IMR-90 (cell line): ENCODE measurements around the gene NOS2. TPM values are rescaled to one million over a fixed set of nuclear protein-coding genes. Genes with fewer than 3 reads are reported as not detected.

Source experiments
- ATAC-seq: fragments of 200-7000 bp; cut with Tn5 transposase; 2 replicates; pipeline ENCODE4 v1.9.1; 2020; ENCODE audit warnings: low read depth, mild to moderate bottlenecking, moderate library complexity
- BruUV-seq: library from RNA; stranded (reverse); fragments of 400-500 nt; replicated peaks from 2 replicates; lab custom pipeline; 2021; lab: Mats Ljungman, UMichigan
- CTCF ChIA-PET: fragments of 300-600 bp; formaldehyde crosslinking; extraction: SDS; loops from one replicate; lab custom pipeline; 2021; ENCODE audit warnings: antibody characterized with exemption; lab: Yijun Ruan, JAX
- POLR2A ChIA-PET: fragments of 300-600 bp; sonication (Branson Sonifier 250); formaldehyde crosslinking; loops from one replicate; lab custom pipeline; 2022; ENCODE audit warnings: antibody characterized with exemption; ENCODE audit not compliant: unreplicated experiment; lab: Charles Lee
- DNase-seq: peaks from one replicate; pipeline ENCODE4 v3.0.0; 2013
- H2AFZ ChIP-seq: replicated peaks from 2 replicates; pipeline ENCODE3; 2013; ENCODE audit warnings: low read length, mild to moderate bottlenecking; ENCODE audit not compliant: poor library complexity
- H2AK5ac ChIP-seq: 2 replicates; pipeline ENCODE4 v1.6.1; 2013; ENCODE audit warnings: low read depth, low read length, inconsistent platforms
- H2AK9ac ChIP-seq: replicated peaks from 2 replicates; pipeline ENCODE3; 2013; ENCODE audit warnings: mild to moderate bottlenecking, low read depth, low read length, moderate library complexity; ENCODE audit not compliant: poor library complexity
- H2BK120ac ChIP-seq: 2 replicates; pipeline ENCODE4 v1.6.1; 2013; ENCODE audit warnings: low read depth, low read length, inconsistent platforms
- H2BK15ac ChIP-seq: 3 replicates; pipeline ENCODE4 v1.6.1; 2013; ENCODE audit warnings: low read depth, low read length, inconsistent platforms
- H2BK20ac ChIP-seq: 2 replicates; pipeline ENCODE4 v1.6.1; 2013; ENCODE audit warnings: low read depth, mild to moderate bottlenecking, inconsistent platforms, low read length, moderate library complexity
- H2BK5ac ChIP-seq: 2 replicates; pipeline ENCODE4 v1.6.1; 2013; ENCODE audit warnings: mild to moderate bottlenecking, low read depth, low read length, inconsistent platforms; ENCODE audit not compliant: poor library complexity, severe bottlenecking
- H3K14ac ChIP-seq: replicated peaks from 2 replicates; pipeline ENCODE4 v1.6.1; 2013; ENCODE audit warnings: low read depth, low read length, inconsistent platforms
- H3K18ac ChIP-seq: 2 replicates; pipeline ENCODE4 v1.6.1; 2013; ENCODE audit warnings: low read depth, low read length, control low read depth
- H3K23ac ChIP-seq: 2 replicates; pipeline ENCODE4 v1.6.1; 2013; ENCODE audit warnings: low read depth, low read length, inconsistent platforms
- H3K27ac ChIP-seq: 2 replicates; pipeline ENCODE4 v1.5.1; 2013; ENCODE audit warnings: mild to moderate bottlenecking, control low read depth, low read length; ENCODE audit not compliant: insufficient read depth
- H3K27me3 ChIP-seq: 2 replicates; pipeline ENCODE4 v1.6.1; 2013; ENCODE audit warnings: low read length; ENCODE audit not compliant: control insufficient read depth, insufficient read depth
- H3K36me3 ChIP-seq: 2 replicates; pipeline ENCODE4 v1.6.1; 2013; ENCODE audit warnings: low read length, mixed read lengths; ENCODE audit not compliant: control insufficient read depth, insufficient read depth
- H3K4ac ChIP-seq: 2 replicates; pipeline ENCODE4 v1.6.1; 2013; ENCODE audit warnings: low read depth, low read length, inconsistent platforms
- H3K4me1 ChIP-seq: 2 replicates; pipeline ENCODE4 v1.6.1; 2013; ENCODE audit warnings: low read length, mixed read lengths; ENCODE audit not compliant: control insufficient read depth, insufficient read depth
- H3K4me2 ChIP-seq: 2 replicates; pipeline ENCODE4 v1.6.1; 2013; ENCODE audit warnings: low read depth, mild to moderate bottlenecking, control low read depth, low read length, moderate library complexity
- H3K4me3 ChIP-seq: 2 replicates; pipeline ENCODE4 v1.5.1; 2013; ENCODE audit warnings: low read depth, mild to moderate bottlenecking, control low read depth, low read length, moderate library complexity; ENCODE audit not compliant: insufficient read depth
- H3K56ac ChIP-seq: 2 replicates; pipeline ENCODE4 v1.6.1; 2013; ENCODE audit warnings: low read length, inconsistent platforms; ENCODE audit not compliant: insufficient read depth; ENCODE audit errors: extremely low read depth
- H3K79me1 ChIP-seq, 2 experiments: 2 replicates each; pipeline ENCODE4 v1.6.1; 2013; ENCODE audit warnings: low read length in 2 of 2, inconsistent platforms in 1 of 2, low read depth in 1 of 2
- H3K9ac ChIP-seq: 2 replicates; pipeline ENCODE4 v1.6.1; 2013; ENCODE audit warnings: low read depth, low read length, control low read depth
- H3K9me1 ChIP-seq: 2 replicates; pipeline ENCODE4 v1.6.1; 2013; ENCODE audit warnings: low read length, inconsistent platforms; ENCODE audit not compliant: insufficient read depth
- H3K9me3 ChIP-seq: 2 replicates; pipeline ENCODE4 v1.6.1; 2013; ENCODE audit warnings: low read length; ENCODE audit not compliant: control insufficient read depth, insufficient read depth
- H4K20me1 ChIP-seq: 2 replicates; pipeline ENCODE4 v1.6.1; 2013; ENCODE audit warnings: low read length, inconsistent platforms; ENCODE audit not compliant: insufficient read depth
- H4K5ac ChIP-seq: 2 replicates; pipeline ENCODE4 v1.6.1; 2013; ENCODE audit warnings: mild to moderate bottlenecking, low read depth, low read length, control low read depth
- H4K8ac ChIP-seq, 2 experiments: 2 replicates each; pipeline ENCODE4 v1.6.1; 2013; ENCODE audit warnings: low read depth in 2 of 2, low read length in 2 of 2, control low read depth in 1 of 2, inconsistent platforms in 1 of 2
- H4K91ac ChIP-seq: 2 replicates; pipeline ENCODE4 v1.6.1; 2013; ENCODE audit warnings: low read depth, low read length, inconsistent platforms; ENCODE audit not compliant: insufficient read depth
- MXI1 ChIP-seq: IDR thresholded peaks from 2 replicates; pipeline ENCODE4 v1.6.1; 2012; ENCODE audit warnings: low read depth, mild to moderate bottlenecking, low read length, moderate library complexity, borderline replicate concordance
- WGBS, 2 experiments: methylation state at CpG; one replicate each; pipeline versions ENCODE4 v1.1.5 to v1.1.7; 2013; ENCODE audit warnings: missing lambda C conversion rate in 2 of 2; ENCODE audit not compliant: insufficient read length in 1 of 2; ENCODE audit errors: extremely low coverage in 2 of 2; 5-methylcytosine and 5-hydroxymethylcytosine counted together
- dilution Hi-C: fragments of 300-500 bp; cut with HindIII; formaldehyde crosslinking; loops from one replicate; pipeline ENCODE4 v1.14.3; 2018; ENCODE audit warnings: low sequenced_read_pairs; ENCODE audit not compliant: unreplicated experiment
- in situ Hi-C: fragments of 300-500 bp; cut with MboI; formaldehyde crosslinking; loops from 3 replicates; pipeline ENCODE4 v1.14.3; 2019; ENCODE audit warnings: low sequenced_read_pairs, inconsistent platforms, mixed read lengths
- intact Hi-C: fragments of 100-400 bp; cut with micrococcal nuclease; formaldehyde crosslinking; loops from 2 replicates; pipeline ENCODE4 v1.10.0; 2022
- microRNA-seq, 2 experiments: library from miRNA; stranded (forward) in 1 of 2; unstranded in 1 of 2; fragments of 10-50 nt in 1 of 2; fragments of <30 nt in 1 of 2; gene quantifications in 1 of 2; microRNA quantifications in 1 of 2; one replicate each; pipeline versions ENCODE3 to v1.1.0; 2013 to 2020; ENCODE audit not compliant: insufficient read depth in 1 of 2, insufficient read length in 1 of 2, unreplicated experiment in 1 of 2
- polyA plus RNA-seq, 3 experiments: library from polyadenylated mRNA; depleted of rRNA; stranded (reverse); fragments of >200 nt; gene quantifications; 2 replicates each; pipeline ENCODE4 v1.2.3, GENCODE V29; 2012; ENCODE audit warnings: low replicate concordance in 1 of 3
- small RNA-seq, 5 experiments: library from RNA; depleted of rRNA; stranded (forward); fragments of <200 nt; gene quantifications; one replicate each; pipeline ENCODE3, GENCODE V24; 2012
- total RNA-seq: library from RNA; depleted of rRNA; stranded (reverse); fragments of >200 nt; gene quantifications from 2 replicates; pipeline ENCODE4 v1.2.3, GENCODE V29; 2012; rRNA removed

NOS2 gene
- total and polyA plus RNA-seq, 2 of the 4 experiments (the other 2 are of a cell fraction) = under 0.01 TPM; not detected in 1

DNA sequence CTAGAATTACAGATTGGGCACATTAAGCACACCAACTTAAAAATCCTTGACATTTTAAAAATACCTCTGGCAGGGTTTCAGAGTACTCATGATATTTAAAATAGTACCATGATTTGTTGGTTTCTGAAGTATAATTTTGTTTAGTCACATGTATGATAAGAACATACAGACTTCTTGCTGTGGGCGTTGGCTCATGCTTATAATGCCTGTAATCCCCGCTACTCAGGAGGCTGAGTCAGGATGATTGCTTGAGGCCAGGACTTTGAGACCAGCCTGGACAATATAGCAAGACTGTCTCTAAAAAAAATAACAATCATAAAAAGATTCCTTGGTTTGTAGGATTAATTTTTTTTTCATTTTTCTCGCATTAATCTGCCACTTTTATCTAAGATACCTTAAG, 78.5 kb downstream of the NOS2 start:
- no peak overlapping the region for H3K4ac ChIP-seq
- in situ Hi-C loops = loop anchor here (25.0 kb wide), 1 partner anchor 609 kb away; no protein-coding TSS in a partner anchor
- H3K79me1 ChIP-seq = no peaks in the 10 kb centered on the region
- H3K27me3 ChIP-seq = no peaks in the 10 kb centered on the region
- ATAC-seq (no peak), DNase-seq (no peak)
- H3K56ac ChIP-seq = no peak overlapping the region
- no peak overlapping the region for H2BK20ac ChIP-seq
- H2AK9ac ChIP-seq = no peak overlapping the region
- no peak overlapping the region for H2BK120ac ChIP-seq
- no peaks in the 10 kb centered on the region for H3K9me1 ChIP-seq
- H4K20me1 ChIP-seq = no peaks in the 10 kb centered on the region
- H3K14ac ChIP-seq = no peak overlapping the region
- no peak overlapping the region for H4K91ac ChIP-seq
- H3K23ac ChIP-seq = no peak overlapping the region
- no peaks in the 10 kb centered on the region for H3K36me3 ChIP-seq
- H3K4me3 ChIP-seq = no peak overlapping the region
- H3K18ac ChIP-seq = no peak overlapping the region
- no peaks in the 10 kb centered on the region for H3K4me1 ChIP-seq
- no CpG with 5 or more reads among the region's 3 CpGs for WGBS, 2 experiments
- H2BK5ac ChIP-seq = no peak overlapping the region
- H3K4me2 ChIP-seq = no peak overlapping the region
- H2BK15ac ChIP-seq = no peak overlapping the region
- TF ChIP-seq MXI1 = no peak
- H4K8ac ChIP-seq = no peak overlapping the region
- intact Hi-C loops = no loop called here
- no peak overlapping the region for H3K9ac ChIP-seq
- H3K27ac ChIP-seq = no peak overlapping the region
- CTCF ChIA-PET = no interaction called here
- dilution Hi-C loops = no loop called here
- H2AK5ac ChIP-seq = no peak overlapping the region
- H4K5ac ChIP-seq = no peak overlapping the region
- no peak overlapping the region for H2AFZ ChIP-seq
- no peaks in the 10 kb centered on the region for H3K9me3 ChIP-seq
- no TSS peak for BruUV-seq
- POLR2A ChIA-PET = no interaction called here

Small RNA genes lying within 50 kb of the gene (microRNA-seq; reads per million reads assigned to microRNA genes)
- gene AC130289.1 (ENCODE audit: insufficient read depth, insufficient read length) (not detected), gene AC130289.2 (ENCODE audit: insufficient read depth, insufficient read length) (not detected)

Small RNA genes lying within 50 kb of the gene (small RNA-seq; reads per million reads assigned to genes)
- gene AC130289.1 (0 reads per million in 5 experiments), gene AC130289.2 (0 to 0.08 (median 0) reads per million in 5 experiments)

Other genes starting within 250 kb of the NOS2 start
- gene LGALS9, start 169.3 kb downstream of the NOS2 start, total RNA-seq = 0.54 and 0.83 TPM in 2 replicates
- 2.5 and 3.7 TPM in 2 replicates for gene LGALS9, start 169.3 kb downstream of the NOS2 start, polyA plus RNA-seq (2012; rRNA removed)
- gene LYRM9, start 92.8 kb upstream of the NOS2 start, total RNA-seq = 3.2 and 3.3 TPM in 2 replicates
- 4.5 and 4.8 TPM in 2 replicates for gene LYRM9, start 92.8 kb upstream of the NOS2 start, polyA plus RNA-seq (2012; rRNA removed)
- gene NLK, start 242.1 kb upstream of the NOS2 start, total RNA-seq = 23.3 and 29.2 TPM in 2 replicates
- 13.8 and 15.3 TPM in 2 replicates for gene NLK, start 242.1 kb upstream of the NOS2 start, polyA plus RNA-seq (2012; rRNA removed)